Glomerular visceral epithelial cell (primary cell): ENCODE measurements around the gene CFD.
"Not testable (repeated sequence)": the region's sequence is repeated elsewhere in the genome, so short reads cannot be mapped to it uniquely, and the experiment has no call there.

Experiments
- DNase-seq: peaks from one replicate; pipeline ENCODE4 v3.0.0-alpha.2; 2016; ENCODE audit errors: extremely low spot score

The CFD gene

DNA sequence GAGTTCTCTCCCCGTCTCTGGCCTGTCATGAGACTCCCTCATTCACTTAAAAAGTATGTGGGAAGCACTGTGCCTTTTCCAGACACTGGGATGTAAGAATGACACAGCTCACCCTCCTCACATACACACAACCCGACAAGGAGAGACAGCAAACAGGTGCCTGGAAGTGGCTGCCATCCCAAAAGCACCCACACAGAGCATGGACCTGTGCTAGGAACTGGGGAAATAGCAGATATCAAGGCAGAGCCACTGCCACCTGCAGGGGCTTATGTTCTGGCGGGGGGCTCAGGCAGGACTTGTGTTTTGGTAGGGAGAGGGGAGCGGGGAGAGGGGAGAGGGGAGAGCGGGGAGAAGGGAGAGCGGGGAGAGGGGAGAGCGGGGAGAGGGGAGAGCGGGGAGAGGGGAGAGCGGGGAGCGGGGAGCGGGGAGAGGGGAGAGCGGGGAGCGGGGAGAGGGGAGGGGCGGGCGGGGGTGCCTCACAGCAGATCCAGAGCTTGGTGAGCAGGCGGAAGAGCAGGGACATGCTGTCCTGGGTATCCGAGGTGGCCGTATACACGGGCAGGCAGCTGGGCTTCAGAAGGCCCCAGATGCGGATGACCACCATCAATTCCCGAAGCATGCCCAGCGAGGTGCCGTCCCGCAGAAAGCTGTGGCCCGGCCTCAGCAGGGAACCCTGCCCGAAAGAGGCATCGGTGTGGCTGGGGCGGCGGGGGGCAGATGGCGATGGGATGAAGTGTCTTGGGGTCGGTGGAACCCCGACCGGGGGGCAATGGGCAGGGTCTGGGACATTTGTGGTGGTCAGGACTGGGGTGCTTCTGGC, 12.2 kb downstream of the CFD start:
- DNase-seq, result no peak

DNA sequence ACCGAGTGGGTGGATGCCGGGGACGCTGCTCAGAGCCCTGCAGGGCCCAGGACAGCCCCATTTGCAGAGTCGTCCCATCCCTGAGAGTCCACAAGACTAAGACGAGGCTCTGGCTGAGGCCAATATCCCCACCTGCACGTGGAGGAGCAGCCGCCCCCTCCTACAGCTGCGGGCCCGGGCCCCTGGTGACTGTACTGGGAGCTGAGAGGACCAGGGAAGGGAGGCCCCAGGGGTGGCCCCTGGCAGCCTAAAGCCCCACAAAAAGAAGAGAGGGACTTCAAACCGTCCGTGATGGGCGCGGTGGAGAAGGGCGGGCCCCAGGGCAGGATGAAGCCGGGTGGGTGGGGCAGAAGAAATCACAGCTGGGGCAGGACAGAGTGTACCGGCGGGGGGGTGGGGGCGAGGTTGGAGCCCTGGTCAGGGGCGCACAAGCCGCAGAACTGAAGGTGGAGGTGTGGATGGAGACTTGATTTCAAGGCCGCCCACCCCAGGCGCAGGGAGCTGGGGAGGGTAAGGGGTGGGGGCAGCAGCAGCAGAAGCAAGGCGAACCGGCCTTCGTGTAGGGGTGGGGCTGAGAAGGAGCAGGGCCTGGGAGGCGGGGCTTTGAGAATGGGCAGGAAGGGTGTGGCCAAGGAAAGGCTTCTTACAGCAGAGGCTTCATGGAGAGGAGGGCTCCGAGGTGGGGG, 12.9 kb downstream of the CFD start:
- DNase-seq, result no peak

DNA sequence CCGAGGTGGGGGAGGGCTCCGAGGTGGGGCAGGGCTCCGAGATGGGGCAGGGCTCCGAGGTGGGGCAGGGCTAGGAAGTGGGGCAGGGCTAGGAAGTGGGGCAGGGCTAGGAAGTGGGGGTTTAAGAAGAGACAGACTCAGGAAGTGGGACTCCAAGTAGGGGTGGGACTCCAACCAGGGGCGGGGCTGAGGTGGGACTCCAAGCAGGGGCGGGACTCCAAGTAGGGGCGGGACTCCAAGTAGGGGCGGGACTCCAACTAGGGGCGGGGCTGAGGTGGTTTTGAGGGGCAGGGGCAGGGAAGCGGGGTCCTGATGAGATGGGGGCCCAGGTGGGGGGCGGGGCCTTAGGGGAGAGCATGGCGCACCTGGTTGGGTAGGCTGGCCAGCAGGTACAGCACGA, 13.6 kb downstream of the CFD start:
- peak; percentile 41 for DNase-seq

DNA sequence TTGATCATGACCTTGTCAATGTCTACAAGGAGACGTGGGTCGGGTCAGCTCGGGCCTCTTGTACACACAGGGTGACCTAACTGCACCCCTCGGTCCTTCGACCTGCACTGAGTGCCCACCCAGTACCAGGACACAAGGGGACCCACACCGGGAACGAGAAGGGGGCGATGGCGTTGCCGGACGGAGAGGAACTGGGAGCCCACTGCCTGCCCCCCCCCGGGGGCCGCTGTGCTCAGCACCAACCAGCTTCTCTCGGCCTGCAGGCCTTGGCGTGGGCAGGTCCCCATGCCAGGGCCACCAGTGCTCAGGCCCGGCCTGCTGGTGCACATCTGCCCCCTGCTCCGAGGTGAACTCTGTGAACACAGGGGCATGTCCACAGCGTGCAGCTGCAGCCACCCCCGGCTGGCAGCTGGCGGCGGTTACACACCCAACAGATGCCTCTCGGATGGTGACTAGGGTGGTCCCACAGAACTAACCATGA, 14.1 kb downstream of the CFD start:
- no peak for DNase-seq

DNA sequence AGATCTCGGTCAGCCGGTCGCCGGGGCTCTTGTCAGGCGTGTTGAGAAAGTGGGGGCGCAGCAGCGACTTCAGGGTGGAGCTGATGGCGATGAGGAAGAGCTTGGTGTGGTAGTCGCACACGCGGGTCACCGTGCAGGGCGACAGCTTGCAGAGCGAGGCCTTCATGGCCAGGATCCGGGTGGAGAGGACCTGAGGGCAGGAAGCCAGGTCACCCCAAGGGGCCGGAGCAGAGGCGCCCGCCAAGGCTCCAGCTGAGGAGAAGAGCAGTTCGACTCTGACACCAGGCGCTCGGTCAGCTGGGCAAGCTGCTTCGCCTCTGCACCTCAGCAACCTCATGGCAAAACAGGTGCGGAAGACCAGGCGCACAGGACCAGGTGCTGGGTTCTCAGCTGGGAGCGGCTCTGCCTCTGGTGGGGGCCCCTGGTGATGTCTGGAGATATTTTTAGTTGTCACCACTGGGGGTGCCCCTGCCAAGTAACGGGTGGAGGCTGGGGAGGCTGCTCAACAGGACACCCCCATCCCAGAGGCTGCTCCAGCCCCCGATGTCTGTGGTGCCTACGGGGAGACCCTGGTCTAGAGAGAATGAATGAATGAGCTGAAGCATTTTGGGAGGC, 15.9 kb downstream of the CFD start:
- no peak for DNase-seq

DNA sequence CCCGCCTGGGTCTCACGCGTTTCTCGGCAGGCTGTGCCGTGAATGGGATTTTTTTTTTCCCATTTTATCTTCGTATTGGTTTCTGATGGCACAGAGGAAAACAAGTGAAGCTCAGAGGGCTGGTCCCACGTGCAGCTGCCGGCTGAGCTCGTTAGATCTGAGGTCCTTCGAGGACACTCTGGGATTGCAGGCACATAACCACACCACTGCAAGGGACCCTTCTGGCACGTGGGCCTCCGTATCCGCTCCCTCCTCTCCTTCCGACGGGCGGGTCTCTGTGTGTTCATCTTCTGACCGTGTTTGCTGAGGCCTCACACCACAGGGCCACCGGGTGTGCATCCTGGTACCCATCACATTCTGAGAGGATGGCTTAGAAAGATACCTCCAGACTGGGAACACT, 16.6 kb downstream of the CFD start:
- no peak for DNase-seq

DNA sequence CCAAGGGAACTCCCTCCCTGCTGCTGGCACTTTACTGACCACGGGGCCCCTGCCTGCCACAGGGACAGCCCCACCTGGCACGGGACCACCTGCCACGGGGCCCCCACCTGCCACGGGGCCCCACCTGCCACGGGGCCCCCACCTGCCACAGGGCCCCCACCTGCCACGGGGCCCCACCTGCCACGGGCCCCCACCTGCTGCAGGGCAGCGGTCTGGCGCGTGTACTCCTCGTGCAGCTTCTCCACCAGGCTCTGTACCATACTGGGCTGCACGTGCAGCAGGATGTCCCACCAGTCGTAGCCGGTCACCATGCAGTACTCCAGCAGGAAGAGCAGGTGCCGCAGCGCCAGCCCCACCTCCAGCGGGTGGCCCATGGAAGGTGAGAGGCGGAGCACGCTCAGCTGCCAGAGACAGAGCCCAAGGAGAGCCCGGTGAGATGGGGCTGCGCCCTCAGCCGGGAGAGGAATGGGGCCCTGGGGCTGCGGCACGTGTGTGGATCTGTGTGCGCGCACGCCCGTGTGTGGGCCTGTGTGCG, 17.4 kb downstream of the CFD start:
- no peak for DNase-seq

DNA sequence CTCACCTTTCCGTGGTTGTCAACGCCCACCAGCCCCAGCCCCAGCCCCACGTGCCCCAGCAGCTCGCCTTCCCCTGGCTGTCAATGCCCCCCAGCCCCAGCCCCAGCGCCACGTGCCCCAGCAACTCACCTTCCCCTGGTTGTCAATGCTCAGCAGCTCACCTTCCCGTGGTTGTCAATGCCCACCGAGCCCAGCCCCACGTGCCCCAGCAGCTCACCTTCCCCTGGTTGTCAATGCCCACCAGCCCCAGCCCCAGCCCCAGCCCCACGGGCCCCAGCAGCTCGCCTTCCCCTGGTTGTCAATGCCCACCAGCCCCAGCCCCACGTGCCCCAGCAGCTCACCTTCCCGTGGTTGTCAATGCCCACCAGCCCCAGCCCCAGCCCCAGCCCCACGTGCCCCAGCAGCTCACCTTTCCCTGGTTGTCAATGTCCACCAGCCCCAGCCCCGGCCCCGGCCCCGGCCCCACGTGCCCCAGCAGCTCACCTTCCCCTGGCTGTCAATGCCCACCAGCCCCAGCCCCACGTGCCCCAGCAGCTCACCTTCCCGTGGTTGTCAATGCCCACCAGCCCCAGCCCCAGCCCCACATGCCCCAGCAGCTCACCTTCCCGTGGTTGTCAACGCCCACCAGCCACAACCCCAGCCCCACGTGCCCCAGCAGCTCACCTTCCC, 18.7 kb downstream of the CFD start:
- not testable (repeated sequence) for DNase-seq

DNA sequence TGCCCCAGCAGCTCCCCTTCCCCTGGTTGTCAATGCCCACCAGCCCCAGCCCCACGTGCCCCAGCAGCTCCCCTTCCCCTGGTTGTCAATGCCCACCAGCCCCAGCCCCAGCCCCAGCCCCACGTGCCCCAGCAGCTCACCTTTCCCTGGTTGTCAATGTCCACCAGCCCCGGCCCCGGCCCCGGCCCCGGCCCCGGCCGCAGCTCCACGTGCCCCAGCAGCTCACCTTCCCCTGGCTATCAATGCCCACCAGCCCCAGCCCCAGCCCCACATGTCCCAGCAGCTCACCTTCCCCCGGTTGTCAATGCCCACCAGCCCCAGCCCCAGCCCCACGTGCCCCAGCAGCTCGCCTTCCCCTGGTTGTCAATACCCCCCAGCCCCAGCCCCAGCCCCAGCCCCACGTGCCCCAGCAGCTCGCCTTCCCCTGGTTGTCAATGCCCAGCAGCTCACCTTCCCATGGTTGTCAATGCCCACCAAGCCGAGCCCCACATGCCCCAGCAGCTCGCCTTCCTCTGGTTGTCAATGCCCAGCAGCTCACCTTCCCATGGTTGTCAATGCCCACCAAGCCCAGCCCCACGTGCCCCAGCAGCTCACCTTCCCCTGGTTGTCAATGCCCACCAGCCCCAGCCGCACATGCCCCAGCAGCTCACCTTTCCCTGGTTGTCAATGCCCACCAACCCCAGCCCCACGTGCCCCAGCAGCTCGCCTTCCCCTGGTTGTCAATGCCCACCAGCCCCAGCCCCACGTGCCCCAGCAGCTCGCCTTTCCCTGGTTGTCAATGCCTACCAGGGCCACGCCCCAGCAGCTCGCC, 19.5 kb downstream of the CFD start:
- DNase-seq, result not testable (repeated sequence)

DNA sequence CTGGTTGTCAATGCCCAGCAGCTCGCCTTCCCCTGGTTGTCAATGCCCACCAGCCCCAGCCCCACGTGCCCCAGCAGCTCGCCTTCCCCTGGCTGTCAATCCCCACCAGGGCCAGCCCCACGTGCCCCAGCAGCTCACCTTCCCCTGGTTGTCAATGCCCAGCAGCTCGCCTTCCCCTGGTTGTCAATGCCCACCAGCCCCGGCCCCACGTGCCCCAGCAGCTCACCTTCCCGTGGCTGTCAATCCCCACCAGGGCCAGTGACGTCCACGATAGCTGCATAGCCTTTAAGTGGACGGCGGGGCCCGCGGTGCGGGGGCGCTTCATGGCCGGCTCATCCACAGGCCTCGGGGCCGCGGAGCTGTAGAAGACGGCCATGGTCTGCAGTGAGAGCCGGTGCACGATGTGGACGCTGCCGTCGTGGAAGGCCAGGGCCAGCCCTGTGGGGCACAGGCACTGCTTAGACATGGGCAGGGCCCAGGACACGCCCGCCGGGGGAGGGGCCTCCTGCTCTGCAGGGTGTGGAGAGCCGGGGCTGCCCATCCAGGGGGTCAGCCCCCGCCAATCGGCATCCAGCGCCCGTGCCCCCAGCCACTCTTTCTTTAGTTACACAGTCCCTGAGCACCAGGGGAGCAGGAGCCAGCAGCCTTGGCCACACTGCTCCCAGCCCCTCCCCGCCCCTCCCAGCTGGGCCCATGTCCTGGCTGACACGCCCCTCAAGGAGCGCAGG, 20.4 kb downstream of the CFD start:
- DNase-seq, result no peak

DNA sequence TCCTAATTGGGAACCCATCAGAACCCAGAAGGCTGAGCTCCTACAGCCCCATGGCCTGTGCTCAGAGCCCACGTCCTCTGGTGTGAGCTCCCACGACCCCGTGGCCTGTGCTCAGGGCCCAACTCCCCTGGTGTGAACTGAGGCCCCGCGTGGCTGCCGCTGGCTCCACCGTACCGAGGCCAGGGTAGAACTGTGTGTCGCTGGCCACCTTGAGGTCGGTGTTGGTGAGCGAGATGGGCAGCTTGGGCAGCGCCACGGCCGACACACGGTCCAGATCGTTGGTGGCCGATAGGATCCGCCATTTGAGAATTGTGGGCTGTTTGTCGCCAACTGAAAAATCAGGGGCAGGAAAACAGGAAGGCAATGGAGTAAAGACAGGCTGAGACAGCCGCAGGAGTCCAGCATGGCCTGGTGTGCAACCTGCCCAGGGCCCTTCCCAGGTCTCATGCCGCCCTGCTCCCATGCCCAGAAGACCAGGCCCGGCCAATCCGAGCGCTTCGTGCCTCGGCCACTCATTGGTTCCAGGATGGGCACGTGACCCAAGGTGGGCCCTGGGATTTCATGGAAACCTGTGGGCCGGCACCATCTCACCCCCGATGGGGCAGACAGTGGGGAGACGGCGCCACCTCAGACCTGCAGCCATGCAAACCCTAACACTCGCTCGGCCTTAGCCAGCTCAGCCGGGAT, 22.1 kb downstream of the CFD start:
- no peak for DNase-seq

DNA sequence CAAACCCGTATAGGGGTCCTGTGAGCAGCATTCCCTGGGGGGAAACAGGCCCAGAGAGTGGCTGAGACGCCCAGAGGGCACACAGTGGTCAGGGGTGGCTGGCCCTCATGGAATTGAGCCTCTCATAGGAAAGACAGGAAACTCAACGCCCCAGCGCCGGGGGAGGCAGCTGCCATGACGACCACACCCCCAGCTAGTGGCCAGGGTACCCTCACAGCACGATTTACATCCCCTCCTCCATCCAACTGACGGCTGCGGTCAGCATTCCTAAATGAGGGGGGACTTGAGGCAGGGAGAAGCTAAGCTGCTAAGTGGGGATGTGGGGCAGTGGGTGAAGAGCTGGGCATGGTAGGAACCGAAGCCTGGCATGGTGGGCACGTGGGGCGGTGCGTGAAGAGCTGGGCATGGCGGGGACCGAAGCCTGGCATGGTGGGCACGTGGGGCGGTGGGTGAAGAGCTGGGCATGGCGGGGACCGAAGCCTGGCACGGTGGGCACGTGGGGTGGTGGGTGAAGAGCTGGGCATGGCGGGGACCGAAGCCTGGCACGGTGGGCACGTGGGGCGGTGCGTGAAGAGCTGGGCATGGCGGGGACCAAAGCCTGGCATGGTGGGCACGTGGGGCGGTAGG, 23.5 kb downstream of the CFD start:
- no peak for DNase-seq

DNA sequence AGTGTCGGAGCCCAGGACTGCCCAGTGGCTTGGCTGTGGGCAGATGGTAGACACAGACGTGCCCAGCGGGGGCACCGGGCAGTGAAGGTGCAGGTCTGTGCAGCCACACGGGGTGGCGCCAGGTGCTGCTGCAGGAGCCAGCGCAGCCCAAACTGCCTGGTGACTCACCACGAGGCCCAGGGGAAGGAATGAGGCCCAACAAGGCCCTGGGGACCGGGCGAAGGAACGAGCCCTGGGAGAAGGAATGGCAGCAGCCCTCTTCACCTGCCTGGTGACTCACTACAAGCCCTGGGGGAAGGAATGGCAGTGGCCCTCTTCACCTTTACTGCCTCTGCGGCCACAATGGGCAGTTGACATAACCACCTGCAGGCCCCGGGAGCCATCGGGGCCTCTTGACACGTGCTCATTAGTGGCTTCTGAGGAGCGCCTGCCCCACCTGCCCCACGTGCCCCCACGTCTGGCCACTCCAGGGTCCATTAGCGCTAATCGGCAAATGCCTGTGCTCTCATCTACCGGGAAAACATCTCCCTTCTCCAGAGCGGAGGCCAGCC, 24.3 kb downstream of the CFD start:
- DNase-seq, result no peak

DNA sequence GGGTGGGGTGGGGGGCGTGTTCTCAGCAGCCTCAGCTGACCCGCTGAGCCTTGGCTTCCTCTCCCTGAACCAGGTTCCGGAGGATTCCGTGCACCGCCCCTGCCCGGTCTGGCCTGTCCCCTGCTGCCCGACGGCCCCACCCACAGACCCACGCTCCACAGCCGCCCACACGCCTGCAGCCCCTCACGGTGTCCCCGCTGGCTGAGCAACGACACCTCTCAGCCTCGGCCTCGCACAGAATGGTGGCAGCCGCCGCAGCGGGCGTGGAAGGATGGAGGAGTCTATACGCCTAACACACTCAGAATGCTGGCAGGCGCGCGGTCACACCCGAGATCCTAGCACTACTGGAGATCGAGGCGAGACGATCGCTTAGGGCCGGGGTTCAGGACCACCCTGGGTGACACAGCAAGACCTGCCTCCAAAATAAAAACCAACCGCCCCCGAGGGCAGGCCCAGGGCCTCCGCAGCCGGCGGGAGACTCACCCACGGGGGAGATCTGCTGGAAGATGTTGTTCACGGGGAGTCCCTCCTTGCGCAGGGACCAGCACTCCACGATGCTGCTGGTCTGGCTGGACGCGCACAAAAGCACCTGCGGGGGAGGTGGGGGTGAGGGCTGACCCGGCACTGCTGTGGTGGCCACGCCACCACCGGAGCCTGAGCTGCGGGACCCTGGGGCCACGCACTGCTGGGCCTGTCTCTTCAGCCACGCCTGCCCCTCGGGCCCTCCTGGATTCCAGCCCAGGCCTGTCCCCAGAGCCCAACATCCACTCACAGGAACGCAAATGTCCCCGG, 25.2 kb downstream of the CFD start:
- DNase-seq, result no peak

DNA sequence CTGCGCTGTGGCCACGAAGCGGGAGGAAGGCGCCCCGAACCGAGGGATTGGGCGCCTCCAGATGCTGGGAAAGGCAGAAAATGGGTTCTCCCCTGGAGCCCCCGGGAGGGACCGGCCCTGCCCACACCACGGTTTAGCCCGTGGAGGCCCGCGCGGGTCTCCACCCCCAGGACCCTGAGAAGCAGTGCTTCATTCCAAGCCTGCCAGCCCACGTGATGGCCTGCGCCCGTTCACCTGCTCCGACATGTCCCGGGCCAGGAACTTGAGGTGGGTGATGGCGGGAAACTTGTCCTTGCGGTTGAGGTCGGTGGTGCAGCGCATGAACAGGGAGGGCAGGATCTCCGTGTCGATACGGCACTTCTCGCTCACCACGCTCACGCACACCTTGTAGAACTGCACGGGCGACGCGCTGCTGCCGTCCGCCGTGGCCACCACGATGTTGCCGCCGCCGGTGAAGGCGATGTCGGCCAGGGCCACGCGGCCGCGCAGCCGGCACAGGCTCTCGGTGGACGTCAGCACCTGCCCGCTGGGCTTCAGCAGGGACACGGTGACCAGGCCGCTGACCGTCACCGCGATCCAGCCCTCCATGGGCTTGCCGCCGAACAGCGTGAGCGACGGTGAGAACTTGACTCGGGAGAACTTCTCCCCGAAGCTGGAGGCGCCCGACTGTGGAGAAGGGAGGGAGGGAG, 26.2 kb downstream of the CFD start:
- DNase-seq, result no peak

DNA sequence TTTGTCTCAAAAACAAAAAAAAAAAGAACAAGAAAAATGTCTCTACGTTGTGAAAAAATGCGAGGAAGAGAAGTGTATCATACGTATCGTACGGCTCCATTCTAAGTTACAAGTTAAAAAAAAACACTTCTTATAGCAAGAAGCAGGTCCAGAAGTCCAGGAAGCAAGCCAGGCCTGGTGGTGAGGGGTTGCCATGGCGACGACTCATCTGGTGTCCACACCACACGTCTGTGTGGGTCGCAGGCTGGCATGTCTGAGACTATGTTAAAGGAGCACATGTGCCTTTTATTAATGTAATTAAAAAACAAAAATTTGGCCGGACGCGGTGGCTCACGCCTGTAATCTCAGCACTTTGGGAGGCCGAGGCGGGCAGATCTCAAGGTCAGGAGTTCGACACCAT, 27.6 kb downstream of the CFD start:
- peak; percentile 63 for DNase-seq

DNA sequence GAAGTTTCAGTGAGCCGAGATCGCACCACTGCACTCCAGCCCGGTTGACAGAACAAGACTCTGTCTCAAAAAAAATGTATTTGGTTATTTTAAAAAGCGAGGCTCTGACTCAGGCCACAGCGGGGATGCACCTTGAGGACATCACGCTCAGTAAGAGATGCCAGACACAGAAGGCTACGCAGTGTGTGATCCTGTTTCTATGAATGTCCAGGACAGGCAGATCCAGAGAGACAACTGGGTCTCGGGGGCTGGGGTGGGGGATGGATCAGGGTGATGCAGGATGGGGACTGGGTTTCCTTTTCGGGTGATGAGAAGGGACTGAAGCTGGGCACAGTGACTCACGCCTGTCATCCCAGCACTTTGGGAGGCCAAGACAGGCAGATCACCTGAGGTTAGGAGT, 28.1 kb downstream of the CFD start:
- no peak for DNase-seq
